Liver (tissue), 9 donors: ENCODE measurements around the gene TPST1. TPM values are rescaled to one million over a fixed set of nuclear protein-coding genes. Genes with fewer than 3 reads are reported as not detected.

Source experiments
- DNase-seq: peaks from one replicate; pipeline ENCODE4 v3.0.0-alpha.2; 2017; ENCODE audit warnings: low spot score
- H3K27ac ChIP-seq, 2 donors: one replicate each; pipeline ENCODE4 v1.7.0; 2013; ENCODE audit warnings: inconsistent platforms in 2 of 2, low read length in 2 of 2, control low read depth in 1 of 2, low read depth in 1 of 2, mild to moderate bottlenecking in 1 of 2
- H3K27me3 ChIP-seq, 4 donors: one replicate each; pipeline versions ENCODE4 v1.6.1 to v1.7.0; 2013; ENCODE audit warnings: low read length in 3 of 4, inconsistent platforms in 1 of 4, mild to moderate bottlenecking in 1 of 4, moderate library complexity in 1 of 4; ENCODE audit not compliant: control insufficient read depth in 4 of 4, insufficient read depth in 4 of 4
- H3K36me3 ChIP-seq, 4 donors: one replicate each; pipeline versions ENCODE4 v1.6.1 to v1.7.0; 2013; ENCODE audit warnings: low read length in 3 of 4, mild to moderate bottlenecking in 3 of 4, low read depth in 1 of 4, moderate library complexity in 1 of 4; ENCODE audit not compliant: control insufficient read depth in 4 of 4, insufficient read depth in 3 of 4
- H3K4me1 ChIP-seq, 4 donors: one replicate each; pipeline versions ENCODE4 v1.6.1 to v1.7.0; 2013; ENCODE audit warnings: low read length in 3 of 4, mild to moderate bottlenecking in 3 of 4, moderate library complexity in 1 of 4; ENCODE audit not compliant: control insufficient read depth in 4 of 4, insufficient read depth in 4 of 4
- H3K4me3 ChIP-seq, 3 donors: one replicate each; pipeline versions ENCODE4 v1.6.1 to v1.7.0; 2013; ENCODE audit warnings: low read length in 3 of 3, control low read depth in 1 of 3, low read depth in 1 of 3, mild to moderate bottlenecking in 1 of 3
- H3K9ac ChIP-seq, 2 donors: one replicate each; pipeline ENCODE4 v1.7.0; 2013; ENCODE audit warnings: low read length in 2 of 2, mild to moderate bottlenecking in 2 of 2, moderate library complexity in 2 of 2, control low read depth in 1 of 2, low read depth in 1 of 2
- H3K9me3 ChIP-seq, 4 donors: one replicate each; pipeline versions ENCODE4 v1.6.1 to v1.7.0; 2013; ENCODE audit warnings: low read length in 3 of 4; ENCODE audit not compliant: control insufficient read depth in 4 of 4
- ATF3 ChIP-seq: IDR thresholded peaks from 2 replicates; pipeline ENCODE4 v1.6.1; 2016; ENCODE audit warnings: antibody characterized with exemption
- EGR1 ChIP-seq, 2 donors: IDR thresholded peaks; 2 replicates each; pipeline ENCODE4 v1.6.1; 2016 to 2018; ENCODE audit warnings: antibody characterized with exemption in 2 of 2, low read depth in 2 of 2
- FOXA1 ChIP-seq: IDR thresholded peaks from 2 replicates; pipeline ENCODE4 v1.6.1; 2016; ENCODE audit warnings: antibody characterized with exemption
- FOXA2 ChIP-seq: IDR thresholded peaks from 2 replicates; pipeline ENCODE4 v1.6.1; 2016; ENCODE audit warnings: antibody characterized with exemption
- GABPA ChIP-seq, 2 donors: IDR thresholded peaks in 1 of 2; conservative IDR thresholded peaks in 1 of 2; 2 replicates each; pipeline ENCODE4 v1.6.1; 2016; ENCODE audit warnings: antibody characterized with exemption in 2 of 2, mild to moderate bottlenecking in 1 of 2, moderate library complexity in 1 of 2
- HNF4A ChIP-seq, 2 donors: conservative IDR thresholded peaks; 2 replicates each; pipeline ENCODE4 v1.6.1; 2016; ENCODE audit warnings: antibody characterized with exemption in 2 of 2, mild to moderate bottlenecking in 2 of 2
- HNF4G ChIP-seq: IDR thresholded peaks from 2 replicates; pipeline ENCODE4 v1.6.1; 2016; ENCODE audit warnings: antibody characterized with exemption
- JUND ChIP-seq, 2 donors: IDR thresholded peaks; 2 replicates each; pipeline ENCODE4 v1.6.1; 2016; ENCODE audit warnings: antibody characterized with exemption in 2 of 2
- NR2F2 ChIP-seq: IDR thresholded peaks from 2 replicates; pipeline ENCODE4 v1.6.1; 2016; ENCODE audit warnings: antibody characterized with exemption
- RAD21 ChIP-seq, 2 donors: IDR thresholded peaks; 2 replicates each; pipeline ENCODE4 v1.6.1; 2016; ENCODE audit warnings: antibody characterized with exemption in 2 of 2, mild to moderate bottlenecking in 2 of 2
- REST ChIP-seq: IDR thresholded peaks from 2 replicates; pipeline ENCODE4 v1.6.1; 2016; ENCODE audit warnings: antibody characterized with exemption, mild to moderate bottlenecking
- RXRA ChIP-seq, 2 donors: IDR thresholded peaks; 2 replicates each; pipeline ENCODE4 v1.6.1; 2017 to 2018; ENCODE audit warnings: antibody characterized with exemption in 2 of 2, mild to moderate bottlenecking in 1 of 2
- TAF1 ChIP-seq: conservative IDR thresholded peaks from 2 replicates; pipeline ENCODE4 v1.6.1; 2016; ENCODE audit warnings: antibody characterized with exemption, mild to moderate bottlenecking
- YY1 ChIP-seq: IDR thresholded peaks from 2 replicates; pipeline ENCODE4 v1.6.1; 2016; ENCODE audit warnings: antibody characterized with exemption, mild to moderate bottlenecking
- ZBTB33 ChIP-seq: IDR thresholded peaks from 2 replicates; pipeline ENCODE4 v1.6.1; 2016; ENCODE audit warnings: antibody characterized with exemption
- WGBS: extraction: QIAGEN DNeasy Blood & Tissue Kit; methylation state at CpG from one replicate; pipeline ENCODE4 v1.1.7; 2013; 5-methylcytosine and 5-hydroxymethylcytosine counted together
- polyA plus RNA-seq, 2 donors: library from polyadenylated mRNA; stranded (reverse) in 1 of 2; unstranded in 1 of 2; fragments of 200-250 nt in 1 of 2; fragments of >200 nt in 1 of 2; fragmentation: Nextera tagmentation in 1 of 2; extraction: Ambion mirVana in 1 of 2; gene quantifications; one replicate each; pipeline versions ENCODE4 v1.2.1 to v1.2.3, GENCODE V29; 2013 to 2015
- total RNA-seq, 2 donors: library from RNA; depleted of rRNA; stranded (reverse); fragments of >200 nt; gene quantifications; one replicate each; pipeline ENCODE4 v1.2.3, GENCODE V29; 2014
- donor health status: healthy.
- donor health status: healthy.
- donor health status: healthy.
- donor health status: healthy.
- donor health status: healthy.

Gene TPST1
- total and polyA plus RNA-seq, 4 donors, result 23.8 to 62.5 (median 25.7) TPM

GRCh38 chr7:66326501-66327215 is 121.5 kb downstream of the TPST1 start (continued):
- TF ChIP-seq REST (no peak), HNF4A (conservative IDR thresholded peaks at IDR 0.05) (no peak), TAF1 (no peak), NR2F2 (no peak), YY1 (no peak)

GRCh38 chr7:66330961-66331360 is 125.8 kb downstream of the TPST1 start:
- no peak for DNase-seq
- 80% methylated on average over 1 of the region's 1 CpG for WGBS

More at GRCh38 chr7:66330961-66331360, 125.8 kb downstream of the TPST1 start:
- no peak overlapping the region for H3K4me3 ChIP-seq
- TF ChIP-seq RXRA (IDR thresholded peaks at IDR 0.05) (no peak), ATF3 (no peak), FOXA1 (no peak), GABPA (IDR thresholded peaks at IDR 0.05 in 1 of 2, conservative IDR thresholded peaks at IDR 0.05 in 1 of 2) (no peak), NR2F2 (no peak), YY1 (no peak), HNF4A (conservative IDR thresholded peaks at IDR 0.05) (no peak), JUND (IDR thresholded peaks at IDR 0.05) (no peak), FOXA2 (no peak), HNF4G (no peak), REST (no peak), ZBTB33 (no peak), EGR1 (IDR thresholded peaks at IDR 0.05; ENCODE audit: low read depth in 2 of 2) (no peak), TAF1 (no peak), RAD21 (IDR thresholded peaks at IDR 0.05) (no peak)
- H3K9me3 ChIP-seq, result no peaks in the 10 kb centered on the region
- H3K27me3 ChIP-seq, result no peaks in the 10 kb centered on the region
- peaks cover 6 to 22% (median 16%) of the 10 kb centered on the region in 4 donors for H3K4me1 ChIP-seq
- H3K27ac ChIP-seq, result peak overlapping the region in 1 of 2 donors; percentile 19
- H3K36me3 ChIP-seq, result no peaks in the 10 kb centered on the region
- H3K9ac ChIP-seq, result no peak overlapping the region
